ENCODE measurements around the gene UGT1A3. TPM values are rescaled to one million over a fixed set of nuclear protein-coding genes. Genes with fewer than 3 reads are reported as not detected.

UGT1A3 gene
- total and polyA plus RNA-seq, 10 of the 15 experiments (the other 5 are each of a cell fraction or from before 2014, with no cell fraction given) = not detected

DNA sequence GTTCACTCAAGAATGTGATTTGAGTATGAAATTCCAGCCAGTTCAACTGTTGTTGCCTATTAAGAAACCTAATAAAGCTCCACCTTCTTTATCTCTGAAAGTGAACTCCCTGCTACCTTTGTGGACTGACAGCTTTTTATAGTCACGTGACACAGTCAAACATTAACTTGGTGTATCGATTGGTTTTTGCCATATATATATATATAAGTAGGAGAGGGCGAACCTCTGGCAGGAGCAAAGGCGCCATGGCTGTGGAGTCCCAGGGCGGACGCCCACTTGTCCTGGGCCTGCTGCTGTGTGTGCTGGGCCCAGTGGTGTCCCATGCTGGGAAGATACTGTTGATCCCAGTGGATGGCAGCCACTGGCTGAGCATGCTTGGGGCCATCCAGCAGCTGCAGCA, 31.2 kb downstream of the UGT1A3 start, which contains the start of gene UGT1A1:
Gene UGT1A1 (plus strand): TSS at position 228 of the 400 bp plus-strand sequence. CDS start 18 bp downstream, at position 246.
- Histone ChIP-seq H3K79me2 (ENCODE audit: control insufficient read depth, insufficient read depth, low read length) (no peaks in the 10 kb centered on the region), H3K4me2 (ENCODE audit: control insufficient read depth, insufficient read depth) (no peak within 1 kb of the TSS), H3K36me3 (ENCODE audit: control insufficient read depth in 2 of 2, insufficient read depth in 2 of 2, low read length in 1 of 2) (no peaks in the 10 kb centered on the region), H3K4me1 (ENCODE audit: control insufficient read depth, insufficient read depth, low read length) (no peaks in the 10 kb centered on the region), H3K4me3 (no peak within 1 kb of the TSS), H2AFZ (ENCODE audit: control insufficient read depth, low read depth, low read length) (no peak within 1 kb of the TSS), H3K27me3 (replicated peaks in 1 of 2; ENCODE audit: control insufficient read depth in 2 of 2, insufficient read depth in 2 of 2, low read length in 1 of 2) (peaks cover 0 to 3% of the 10 kb centered on the region in 2 experiments; a peak in 1 of 4 replicates), H3K9me3 (replicated peaks; ENCODE audit: control insufficient read depth, insufficient read depth, low read length) (no peaks in the 10 kb centered on the region), H4K20me1 (ENCODE audit: control insufficient read depth, insufficient read depth) (no peaks in the 10 kb centered on the region), H3K27ac (ENCODE audit: control insufficient read depth, insufficient read depth) (no peak within 1 kb of the TSS), H3K9ac (ENCODE audit: control insufficient read depth, insufficient read depth, low read length) (no peak within 1 kb of the TSS)
- BruUV-seq (replicated peaks) = no TSS peak
- POLR2A ChIA-PET = no interaction called here
- DNase-seq (ENCODE audit: low read depth, low spot score) (no peak), FAIRE-seq (no peak), ATAC-seq (no peak)
- intact Hi-C loops (cut with micrococcal nuclease; ENCODE audit: unreplicated experiment) (no loop called here), in situ Hi-C loops (cut with MboI) (no loop called here)
- WGBS (ENCODE audit: insufficient coverage, insufficient replicate concordance, low lambda C conversion rate, missing lambda C conversion rate) = 28% methylated on average over 6 of the region's 6 CpGs
- TF ChIP-seq RAD51 (IDR thresholded peaks at IDR 0.05) (peak; percentile 61; the same call in 1 of the 2 replicates), POLR2A (IDR thresholded peaks at IDR 0.05; ENCODE audit: low read depth, low read length) (no peak), CHD1 (IDR thresholded peaks at IDR 0.05; ENCODE audit: low read depth, low read length) (no peak)
- TF ChIP-seq, protein P1, sequence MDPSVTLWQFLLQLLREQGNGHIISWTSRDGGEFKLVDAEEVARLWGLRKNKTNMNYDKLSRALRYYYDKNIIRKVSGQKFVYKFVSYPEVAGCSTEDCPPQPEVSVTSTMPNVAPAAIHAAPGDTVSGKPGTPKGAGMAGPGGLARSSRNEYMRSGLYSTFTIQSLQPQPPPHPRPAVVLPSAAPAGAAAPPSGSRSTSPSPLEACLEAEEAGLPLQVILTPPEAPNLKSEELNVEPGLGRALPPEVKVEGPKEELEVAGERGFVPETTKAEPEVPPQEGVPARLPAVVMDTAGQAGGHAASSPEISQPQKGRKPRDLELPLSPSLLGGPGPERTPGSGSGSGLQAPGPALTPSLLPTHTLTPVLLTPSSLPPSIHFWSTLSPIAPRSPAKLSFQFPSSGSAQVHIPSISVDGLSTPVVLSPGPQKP (IDR thresholded peaks at IDR 0.05; ENCODE audit: low read depth, low read length) = no peak
- CTCF ChIA-PET = no interaction called here
- RAD21 ChIA-PET (ENCODE audit: unreplicated experiment) = interaction anchor here (1.1 kb wide), 1 partner anchor 406 kb away, joined by 3 read pairs; no protein-coding TSS in a partner anchor
- SMC1A ChIA-PET (ENCODE audit: uncharacterized antibody, unreplicated experiment) = no interaction called here

DNA sequence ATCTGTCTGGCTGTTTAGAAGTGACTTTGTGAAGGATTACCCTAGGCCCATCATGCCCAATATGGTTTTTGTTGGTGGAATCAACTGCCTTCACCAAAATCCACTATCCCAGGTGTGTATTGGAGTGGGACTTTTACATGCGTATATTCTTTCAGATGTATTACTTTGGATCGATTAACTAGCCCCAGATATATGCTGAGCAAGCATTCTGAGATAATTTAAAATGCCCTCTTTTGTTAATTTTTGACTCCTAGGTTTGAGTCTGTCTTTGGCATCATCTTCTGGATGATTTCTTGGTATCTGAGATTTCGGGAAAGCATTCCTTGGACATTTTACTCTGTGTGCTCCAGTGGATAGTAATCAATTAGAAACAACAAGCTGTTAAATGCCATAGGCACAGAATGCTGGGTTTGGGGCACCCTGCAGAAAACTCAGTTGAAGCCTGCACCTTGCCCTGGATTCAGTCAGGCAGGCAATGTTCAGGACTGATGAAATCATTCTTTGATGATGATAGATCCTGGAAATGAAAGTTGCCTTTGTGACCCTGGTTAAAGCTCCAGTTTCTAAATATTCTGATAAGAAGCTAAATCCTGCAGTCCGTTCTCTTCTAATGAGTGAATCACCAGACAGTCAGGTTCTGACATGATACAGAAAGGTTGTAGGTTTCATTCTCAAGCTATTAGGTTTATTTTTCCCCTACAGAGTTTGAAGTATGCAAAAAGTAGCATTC, 32.4 kb downstream of the UGT1A3 start:
- intact Hi-C loops (cut with micrococcal nuclease; ENCODE audit: unreplicated experiment) = no loop called here
- CTCF ChIA-PET = no interaction called here
- Histone ChIP-seq H3K9me3 (replicated peaks; ENCODE audit: control insufficient read depth, insufficient read depth, low read length) (no peaks in the 10 kb centered on the region), H3K4me2 (ENCODE audit: control insufficient read depth, insufficient read depth) (no peak overlapping the region), H3K4me1 (ENCODE audit: control insufficient read depth, insufficient read depth, low read length) (no peaks in the 10 kb centered on the region), H3K4me3 (no peak overlapping the region), H3K9ac (ENCODE audit: control insufficient read depth, insufficient read depth, low read length) (no peak overlapping the region), H3K27me3 (replicated peaks in 1 of 2; ENCODE audit: control insufficient read depth in 2 of 2, insufficient read depth in 2 of 2, low read length in 1 of 2) (peaks cover 0 to 3% of the 10 kb centered on the region in 2 experiments; a peak in 1 of 4 replicates), H4K20me1 (ENCODE audit: control insufficient read depth, insufficient read depth) (no peaks in the 10 kb centered on the region), H3K36me3 (ENCODE audit: control insufficient read depth in 2 of 2, insufficient read depth in 2 of 2, low read length in 1 of 2) (no peaks in the 10 kb centered on the region), H3K27ac (ENCODE audit: control insufficient read depth, insufficient read depth) (no peak overlapping the region), H2AFZ (ENCODE audit: control insufficient read depth, low read depth, low read length) (no peak overlapping the region), H3K79me2 (ENCODE audit: control insufficient read depth, insufficient read depth, low read length) (no peaks in the 10 kb centered on the region)
- SMC1A ChIA-PET (ENCODE audit: uncharacterized antibody, unreplicated experiment) = no interaction called here
- in situ Hi-C loops (cut with MboI) = no loop called here
- RAD21 ChIA-PET (ENCODE audit: unreplicated experiment) = interaction anchor here (1.1 kb wide), 1 partner anchor 407 kb away, joined by 3 read pairs; no protein-coding TSS in a partner anchor
- DNase-seq (ENCODE audit: low read depth, low spot score) (no peak), FAIRE-seq (no peak), ATAC-seq (no peak)
- no TSS peak for BruUV-seq (replicated peaks)
- POLR2A ChIA-PET = no interaction called here
- WGBS (ENCODE audit: insufficient coverage, insufficient replicate concordance, low lambda C conversion rate, missing lambda C conversion rate) = 29% methylated on average over 4 of the region's 4 CpGs
- no peak for TF ChIP-seq GATAD2B (conservative IDR thresholded peaks at IDR 0.05; ENCODE audit: low read depth)
- no peak for TF ChIP-seq WRNIP1 (IDR thresholded peaks at IDR 0.05; ENCODE audit: borderline replicate concordance, low read depth, low read length)
- TF ChIP-seq NBN (IDR thresholded peaks at IDR 0.05) = no peak
- TF ChIP-seq, protein P2, sequence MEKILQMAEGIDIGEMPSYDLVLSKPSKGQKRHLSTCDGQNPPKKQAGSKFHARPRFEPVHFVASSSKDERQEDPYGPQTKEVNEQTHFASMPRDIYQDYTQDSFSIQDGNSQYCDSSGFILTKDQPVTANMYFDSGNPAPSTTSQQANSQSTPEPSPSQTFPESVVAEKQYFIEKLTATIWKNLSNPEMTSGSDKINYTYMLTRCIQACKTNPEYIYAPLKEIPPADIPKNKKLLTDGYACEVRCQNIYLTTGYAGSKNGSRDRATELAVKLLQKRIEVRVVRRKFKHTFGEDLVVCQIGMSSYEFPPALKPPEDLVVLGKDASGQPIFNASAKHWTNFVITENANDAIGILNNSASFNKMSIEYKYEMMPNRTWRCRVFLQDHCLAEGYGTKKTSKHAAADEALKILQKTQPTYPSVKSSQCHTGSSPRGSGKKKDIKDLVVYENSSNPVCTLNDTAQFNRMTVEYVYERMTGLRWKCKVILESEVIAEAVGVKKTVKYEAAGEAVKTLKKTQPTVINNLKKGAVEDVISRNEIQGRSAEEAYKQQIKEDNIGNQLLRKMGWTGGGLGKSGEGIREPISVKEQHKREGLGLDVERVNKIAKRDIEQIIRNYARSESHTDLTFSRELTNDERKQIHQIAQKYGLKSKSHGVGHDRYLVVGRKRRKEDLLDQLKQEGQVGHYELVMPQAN (conservative IDR thresholded peaks at IDR 0.05) = no peak
- TF ChIP-seq SP1 (IDR thresholded peaks at IDR 0.05; ENCODE audit: low read depth, low read length) = no peak
- TF ChIP-seq ZBED1 (IDR thresholded peaks at IDR 0.05; ENCODE audit: borderline replicate concordance) = no peak
- no peak for TF ChIP-seq KAT2A (conservative IDR thresholded peaks at IDR 0.05; ENCODE audit: control insufficient read depth, low read depth, low read length)
- TF ChIP-seq SMAD1 (IDR thresholded peaks at IDR 0.05; ENCODE audit: low read depth, partially characterized antibody) = no peak
- no peak for TF ChIP-seq MEF2A (IDR thresholded peaks at IDR 0.05; ENCODE audit: insufficient read depth, low read depth, low read length)
- TF ChIP-seq IKZF2 (IDR thresholded peaks at IDR 0.05) = no peak
- TF ChIP-seq POU2F2 (IDR thresholded peaks at IDR 0.05; ENCODE audit: borderline replicate concordance, low read depth, low read length) = no peak
- TF ChIP-seq CEBPB (IDR thresholded peaks at IDR 0.05; ENCODE audit: borderline replicate concordance in 1 of 2, low read depth in 2 of 2, low read length in 2 of 2) = no peak

All from GM12878 (cell line).